Measurements from ENCODE around the gene RRP1B.

- no peak for TF ChIP-seq RAD21 (IDR thresholded peaks at IDR 0.05; ENCODE audit: low read depth)
- TF ChIP-seq YY1 (IDR thresholded peaks at IDR 0.05; ENCODE audit: low read depth) = no peak
- no peak for TF ChIP-seq REST (IDR thresholded peaks at IDR 0.05; ENCODE audit: low read depth)
- no peak for TF ChIP-seq MAX (IDR thresholded peaks at IDR 0.05)
- TF ChIP-seq EP300 (IDR thresholded peaks at IDR 0.05; ENCODE audit: borderline replicate concordance) = no peak
- no peak for TF ChIP-seq TEAD4 (IDR thresholded peaks at IDR 0.05)
- no peak for TF ChIP-seq FOXM1 (IDR thresholded peaks at IDR 0.05; ENCODE audit: borderline replicate concordance, low read depth)
- TF ChIP-seq USF1 (IDR thresholded peaks at IDR 0.05) = no peak
- no peak for TF ChIP-seq TAF1 (IDR thresholded peaks at IDR 0.05; ENCODE audit: low read depth)
- no peak for TF ChIP-seq CREB1 (IDR thresholded peaks at IDR 0.05; ENCODE audit: low read depth)
- no peak for TF ChIP-seq ZBTB7A (IDR thresholded peaks at IDR 0.05; ENCODE audit: low read depth)
These were observed 64.3 kb downstream of the RRP1B start for GRCh38 chr21:43723648-43724047.
